GM21423 (cell line): ENCODE measurements around the gene CAND2.
"Not testable (repeated sequence)": the region's sequence is repeated elsewhere in the genome, so short reads cannot be mapped to it uniquely, and the experiment has no call there.

Source experiments
- ATAC-seq: cut with Tn5 transposase; IDR thresholded peaks from one replicate; pipeline ENCODE4 v1.9.1; 2021; ENCODE audit warnings: mild to moderate bottlenecking, moderate library complexity; ENCODE audit not compliant: unreplicated experiment

The CAND2 gene

GRCh38 chr3:12769761-12770160 lies 26.7 kb upstream of the CAND2 start:
- ATAC-seq, result no peak

GRCh38 chr3:12771236-12771635 lies 25.2 kb upstream of the CAND2 start:
- ATAC-seq, result no peak

GRCh38 chr3:12772462-12772861 lies 24.0 kb upstream of the CAND2 start:
- ATAC-seq, result no peak

GRCh38 chr3:12773030-12773709 lies 23.3 kb upstream of the CAND2 start:
- ATAC-seq, result no peak

GRCh38 chr3:12773710-12774086 lies 22.8 kb upstream of the CAND2 start:
- ATAC-seq, result no peak

GRCh38 chr3:12774619-12775018 lies 21.9 kb upstream of the CAND2 start:
- no peak for ATAC-seq

GRCh38 chr3:12775226-12775625 lies 21.3 kb upstream of the CAND2 start:
- ATAC-seq, result no peak

GRCh38 chr3:12775970-12776369 lies 20.5 kb upstream of the CAND2 start:
- ATAC-seq, result not testable (repeated sequence)

- no peak for ATAC-seq
Observed at GRCh38 chr3:12777171-12777570, 19.3 kb upstream of the CAND2 start.

- no peak for ATAC-seq
Observed at GRCh38 chr3:12780751-12781150, 15.7 kb upstream of the CAND2 start.

GRCh38 chr3:12782172-12782815 lies 14.2 kb upstream of the CAND2 start:
- no peak for ATAC-seq

- ATAC-seq, result no peak
Observed at GRCh38 chr3:12785096-12785495, 11.4 kb upstream of the CAND2 start.

GRCh38 chr3:12787346-12787745 lies 9.1 kb upstream of the CAND2 start:
- ATAC-seq, result not testable (repeated sequence)

- ATAC-seq, result not testable (repeated sequence)
Observed at GRCh38 chr3:12787967-12788690, 8.4 kb upstream of the CAND2 start.

- ATAC-seq, result no peak
Observed at GRCh38 chr3:12791430-12791829, 5.0 kb upstream of the CAND2 start.

GRCh38 chr3:12793701-12794100 lies 2.8 kb upstream of the CAND2 start:
- no peak for ATAC-seq

GRCh38 chr3:12797124-12797891 lies 828 bp downstream of the CAND2 start:
- no peak for ATAC-seq

GRCh38 chr3:12797892-12798558 lies 1.5 kb downstream of the CAND2 start:
- no peak for ATAC-seq

GRCh38 chr3:12798559-12799179 lies 2.2 kb downstream of the CAND2 start:
- no peak for ATAC-seq
